Measurements from ENCODE around the gene C21orf91. TPM values are rescaled to one million over a fixed set of nuclear protein-coding genes. Genes with fewer than 3 reads are reported as not detected.

The C21orf91 gene
- total RNA-seq: 4.4 and 8.9 TPM in 2 replicates

GRCh38 chr21:17819114-17819876, at the start of gene C21orf91:
Gene C21orf91 (minus strand): TSS chr21:17819356. CDS start chr21:17818318, 1,038 bp downstream.
- DNase-seq (ENCODE audit: low read depth in 2 of 2): peak; percentile 84 to 92

GRCh38 chr21:17866590-17866989, 47.4 kb upstream of the C21orf91 start:
- DNase-seq (ENCODE audit: low read depth in 2 of 2): no peak

DNA sequence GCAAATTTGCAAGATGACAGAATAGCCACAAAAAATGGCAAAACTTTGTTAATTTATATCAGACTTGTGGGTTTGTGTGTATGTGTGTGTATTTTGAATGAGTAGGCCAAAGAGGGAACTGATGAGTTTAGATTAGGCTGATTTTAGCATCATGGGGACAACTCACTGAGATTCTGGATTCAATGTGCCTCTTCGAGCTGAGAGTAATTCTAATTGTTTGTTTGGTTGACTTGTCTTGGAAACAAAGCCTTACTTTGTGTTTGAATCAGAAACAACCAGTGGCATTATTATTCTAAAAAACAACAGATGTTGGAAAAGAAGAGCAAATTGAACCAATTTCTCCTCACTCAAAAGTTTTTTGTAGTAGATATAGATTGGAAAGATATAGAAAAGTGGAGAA, 40.5 kb upstream of the C21orf91 start:
- DNase-seq (ENCODE audit: low read depth in 2 of 2): no peak

GRCh38 chr21:17858747-17859146, 39.6 kb upstream of the C21orf91 start:
- no peak for DNase-seq (ENCODE audit: low read depth in 2 of 2)

DNA sequence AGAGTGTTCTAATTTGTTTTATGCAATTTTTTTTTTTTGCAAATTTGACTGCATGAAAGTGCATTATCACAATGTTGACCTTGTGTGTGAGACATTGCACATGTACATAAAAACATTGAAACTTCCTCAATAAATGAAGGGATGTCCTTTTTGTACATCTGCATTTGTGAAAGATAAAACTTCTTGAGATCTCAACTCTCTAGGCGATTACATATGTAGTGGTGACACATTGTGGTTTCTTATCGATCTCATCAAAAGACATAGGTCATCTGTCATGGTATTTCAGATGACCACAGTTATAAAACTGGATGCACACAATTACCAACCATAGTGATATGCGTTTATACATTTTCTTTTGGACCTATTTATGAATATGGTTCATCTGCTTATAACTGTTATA, 35.6 kb upstream of the C21orf91 start:
- no peak for DNase-seq (ENCODE audit: low read depth in 2 of 2)

- no peak for DNase-seq (ENCODE audit: low read depth in 2 of 2)
Measured at GRCh38 chr21:17853393-17854275, 34.5 kb upstream of the C21orf91 start.

- DNase-seq (ENCODE audit: low read depth in 2 of 2): peak; percentile 6 to 75
Measured at GRCh38 chr21:17848228-17848627, 29.1 kb upstream of the C21orf91 start.

- no peak for DNase-seq (ENCODE audit: low read depth in 2 of 2)
Measured at GRCh38 chr21:17841103-17841502, 21.9 kb upstream of the C21orf91 start.

GRCh38 chr21:17834639-17835354, 15.6 kb upstream of the C21orf91 start:
- no peak for DNase-seq (ENCODE audit: low read depth in 2 of 2)

DNA sequence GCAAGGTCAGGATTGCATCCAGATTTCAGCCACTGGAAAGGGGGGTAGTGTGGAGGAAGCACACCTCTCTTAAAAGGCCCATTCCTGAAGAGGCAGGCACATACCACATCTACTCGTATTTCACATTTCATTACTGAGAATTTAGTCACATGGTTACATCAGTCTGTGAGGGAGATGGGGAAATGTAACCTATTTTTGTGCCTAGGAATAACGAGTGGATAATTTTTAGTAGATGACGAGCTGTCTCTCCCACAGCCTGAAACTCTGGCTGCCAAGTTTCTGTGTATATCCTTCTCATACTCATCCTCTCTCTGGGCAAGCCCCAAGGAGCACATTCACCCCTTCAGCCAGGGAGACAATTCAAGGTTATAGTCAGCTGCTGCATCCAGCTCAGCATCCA, 10.3 kb upstream of the C21orf91 start:
- no peak for DNase-seq (ENCODE audit: low read depth in 2 of 2)

DNA sequence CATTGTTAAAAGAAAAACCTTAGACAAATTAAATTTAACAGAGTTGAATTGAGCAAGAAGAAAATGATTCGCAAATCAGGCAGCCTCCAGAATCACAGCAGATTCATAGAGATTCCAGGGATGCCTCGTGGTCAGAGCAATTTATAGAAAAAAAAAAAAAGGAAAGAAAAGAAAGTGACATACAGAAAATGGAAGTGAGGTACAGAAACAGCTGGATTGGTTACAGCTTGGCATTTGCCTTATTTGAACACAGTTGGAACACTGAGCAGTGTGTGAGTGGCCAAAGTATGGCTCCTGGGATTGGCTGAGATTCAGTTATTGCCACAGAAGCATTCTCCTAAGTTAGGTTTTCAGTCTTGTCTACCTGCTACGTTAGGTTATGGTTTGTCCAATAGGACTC, 9.1 kb upstream of the C21orf91 start:
- no peak for DNase-seq (ENCODE audit: low read depth in 2 of 2)

- no peak for DNase-seq (ENCODE audit: low read depth in 2 of 2)
Measured at GRCh38 chr21:17823846-17824245, 4.7 kb upstream of the C21orf91 start.

DNA sequence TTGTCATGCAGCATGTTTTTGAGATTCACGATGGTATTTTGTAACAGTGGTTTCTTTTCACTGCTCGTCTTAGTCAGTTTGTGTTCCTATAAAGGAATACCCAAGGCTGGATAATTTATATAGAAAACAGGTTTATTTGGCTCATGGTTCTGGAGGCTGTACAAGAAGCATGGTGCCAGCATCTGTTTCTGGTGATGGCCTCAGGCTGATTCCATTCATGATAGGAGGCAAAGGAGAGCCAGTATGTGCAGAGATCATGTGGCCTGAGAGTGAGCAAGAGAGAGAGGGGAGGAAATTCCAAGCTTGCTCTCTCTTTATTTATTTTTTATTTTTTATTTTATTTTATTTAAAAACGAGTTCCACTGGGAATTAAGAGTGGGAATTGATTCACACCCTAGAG, 2.0 kb upstream of the C21orf91 start:
- no peak for DNase-seq (ENCODE audit: low read depth in 2 of 2)

DNA sequence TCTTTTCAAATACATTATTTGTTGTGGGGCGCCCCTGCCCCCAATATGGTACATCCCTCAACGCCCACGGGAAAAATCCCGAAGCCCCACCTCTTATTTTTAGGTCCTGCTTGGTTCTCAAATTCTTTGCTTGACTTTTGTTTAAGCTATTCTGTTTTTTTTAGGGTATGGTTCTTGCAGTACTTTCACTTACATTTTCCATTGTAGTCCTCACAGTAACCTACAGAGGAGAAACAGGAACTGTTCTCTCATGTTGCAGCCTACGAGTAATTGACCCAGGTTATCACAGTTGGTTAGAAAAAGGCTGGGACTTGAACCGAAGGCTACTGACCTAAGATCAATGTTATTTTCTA, 697 bp upstream of the C21orf91 start:
- DNase-seq (ENCODE audit: low read depth in 2 of 2): no peak

DNA sequence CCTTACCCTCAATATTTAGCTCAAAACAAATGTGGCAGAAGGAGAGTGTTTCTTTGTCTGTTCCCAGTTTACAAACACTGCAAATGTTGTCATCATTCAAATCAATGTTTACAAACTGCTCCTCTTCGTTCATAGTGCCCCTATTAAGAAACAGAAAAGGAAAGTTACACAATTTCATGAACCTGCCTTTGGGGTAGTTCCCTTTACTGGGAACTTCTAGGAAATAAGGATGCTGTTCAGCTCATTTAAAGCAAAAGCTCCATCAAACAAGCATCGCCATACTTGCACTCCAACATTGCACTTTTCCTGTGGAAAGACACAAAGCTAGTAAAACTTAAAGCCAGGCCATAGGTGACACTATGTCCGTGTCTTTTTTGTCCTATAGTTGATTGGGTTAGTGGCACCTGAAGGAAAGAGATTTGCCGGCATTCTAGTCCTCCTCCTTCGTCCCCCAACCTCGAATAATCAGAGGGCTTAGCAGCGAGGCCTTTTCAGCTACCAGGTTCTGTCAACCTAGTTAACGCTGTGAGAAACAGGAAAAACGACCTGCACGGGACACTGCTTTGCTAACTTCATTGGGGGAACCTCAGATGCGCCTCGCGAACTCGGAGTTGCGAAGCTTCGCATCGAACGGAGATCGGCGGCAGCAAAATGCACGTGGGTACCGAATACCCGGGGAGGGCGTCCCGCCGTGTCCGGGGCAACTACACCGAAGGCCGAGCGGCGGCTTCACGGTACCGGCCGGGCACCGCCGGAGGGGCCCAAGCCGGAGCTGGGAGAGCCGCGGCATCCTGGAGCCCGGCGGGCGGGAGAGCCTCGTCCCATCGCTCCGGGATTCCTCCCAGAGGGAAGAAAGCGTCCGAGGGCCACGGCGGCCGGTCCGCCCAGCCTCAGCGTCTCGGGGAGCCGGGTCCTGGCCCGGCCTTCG, 706 bp downstream of the C21orf91 start:
- DNase-seq (ENCODE audit: low read depth in 2 of 2): peak; percentile 41 to 58

DNA sequence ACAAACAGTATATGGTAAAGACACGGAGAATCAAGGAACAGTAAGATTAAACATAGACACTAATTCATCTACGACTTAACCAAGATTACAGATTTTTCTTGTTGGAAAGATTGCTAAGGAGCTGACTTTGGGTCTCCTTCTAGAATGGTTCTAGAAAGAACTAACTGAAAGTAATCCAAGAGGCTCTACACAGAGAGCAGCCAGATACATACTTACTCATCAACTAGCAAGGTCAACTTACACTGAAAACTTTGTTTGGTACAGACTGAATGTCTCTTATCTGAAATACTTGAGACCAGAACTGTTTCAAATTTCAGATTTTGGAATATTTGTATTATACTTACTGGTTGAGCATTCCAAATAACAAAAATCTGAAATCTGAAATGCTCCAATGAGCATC, 5.8 kb downstream of the C21orf91 start:
- DNase-seq (ENCODE audit: low read depth in 2 of 2): no peak

GRCh38 chr21:17805966-17806365, 13.2 kb downstream of the C21orf91 start:
- DNase-seq (ENCODE audit: low read depth in 2 of 2): no peak

DNA sequence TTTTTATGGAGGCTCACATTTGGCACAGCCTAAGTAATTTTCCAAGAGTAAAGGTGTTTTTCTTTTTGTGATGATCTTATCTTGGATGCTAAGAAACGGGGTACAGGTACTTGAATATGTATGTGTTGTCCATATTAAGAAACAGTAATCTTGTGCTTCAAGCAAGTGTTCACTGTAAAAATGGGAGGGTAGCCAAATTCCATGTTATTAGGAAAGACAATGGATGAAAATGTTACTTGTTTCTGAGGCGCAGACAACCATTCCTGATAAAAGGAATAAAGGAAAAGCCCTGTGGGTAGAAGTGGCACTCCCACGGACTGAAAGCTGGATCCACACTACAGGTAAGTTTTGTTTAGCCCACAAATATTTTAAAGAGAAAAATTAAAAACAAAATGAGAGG, 15.6 kb downstream of the C21orf91 start:
- no peak for DNase-seq (ENCODE audit: low read depth in 2 of 2)

DNA sequence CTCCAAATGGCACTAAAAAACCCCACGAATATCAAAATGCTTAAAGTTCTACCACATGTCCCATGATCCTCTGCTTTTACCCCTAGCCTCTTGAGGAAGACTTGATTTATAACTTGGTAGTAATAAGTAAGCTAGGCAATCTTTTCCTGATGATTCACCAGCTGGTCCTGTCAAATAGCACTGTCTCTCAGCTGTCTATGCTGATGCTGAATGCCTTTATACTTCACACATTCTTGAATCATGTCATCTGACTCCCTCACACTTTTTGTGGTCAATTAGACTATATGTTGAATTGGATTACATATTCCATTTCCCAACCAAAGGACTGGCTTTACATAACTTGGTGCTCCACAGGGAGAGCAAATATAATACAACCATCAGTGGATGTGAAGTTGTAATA, 16.6 kb downstream of the C21orf91 start:
- peak in 1 of 2 donors; percentile 32 for DNase-seq (ENCODE audit: low read depth in 2 of 2)

GRCh38 chr21:17799414-17800164, 19.6 kb downstream of the C21orf91 start:
- no peak for DNase-seq (ENCODE audit: low read depth in 2 of 2)

All from lung microvascular endothelial cell (primary cell).